Astrocyte (in vitro differentiated cells and primary cell): ENCODE results near the gene NEU1.

ENCODE experiments used
- EZH2 ChIP-seq: IDR thresholded peaks from 2 replicates; pipeline ENCODE4 v1.6.1; 2012; ENCODE audit warnings: mild to moderate bottlenecking, low read length, inconsistent platforms; ENCODE audit not compliant: insufficient read depth
- TF ChIP-seq, protein P1 (sequence below): IDR thresholded peaks from 2 replicates; pipeline ENCODE4 v1.5.1; 2011; ENCODE audit warnings: low read depth, mild to moderate bottlenecking, inconsistent platforms, low read length, moderate library complexity; ENCODE audit not compliant: insufficient read depth

DNA sequence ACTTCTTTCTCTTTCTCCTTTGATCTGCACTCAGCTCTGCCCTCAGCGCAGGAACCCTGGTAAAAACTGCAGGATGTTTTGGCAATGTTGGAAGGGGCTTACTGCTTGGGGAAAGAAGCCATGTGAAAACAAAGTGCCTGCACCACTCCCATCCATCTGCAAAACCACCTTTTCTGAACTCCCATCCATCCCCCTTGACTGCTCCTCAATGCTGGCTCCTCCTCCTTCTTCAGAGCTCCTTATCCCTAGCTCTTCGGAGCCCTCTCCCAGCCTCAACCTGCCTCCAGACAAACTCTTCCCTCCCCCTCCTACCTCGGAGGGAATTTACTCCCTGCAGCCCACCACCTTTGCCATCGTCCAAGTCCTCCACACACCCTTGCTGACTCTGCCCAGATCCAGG lies 43.5 kb upstream of the NEU1 start:
- TF ChIP-seq, protein P1, sequence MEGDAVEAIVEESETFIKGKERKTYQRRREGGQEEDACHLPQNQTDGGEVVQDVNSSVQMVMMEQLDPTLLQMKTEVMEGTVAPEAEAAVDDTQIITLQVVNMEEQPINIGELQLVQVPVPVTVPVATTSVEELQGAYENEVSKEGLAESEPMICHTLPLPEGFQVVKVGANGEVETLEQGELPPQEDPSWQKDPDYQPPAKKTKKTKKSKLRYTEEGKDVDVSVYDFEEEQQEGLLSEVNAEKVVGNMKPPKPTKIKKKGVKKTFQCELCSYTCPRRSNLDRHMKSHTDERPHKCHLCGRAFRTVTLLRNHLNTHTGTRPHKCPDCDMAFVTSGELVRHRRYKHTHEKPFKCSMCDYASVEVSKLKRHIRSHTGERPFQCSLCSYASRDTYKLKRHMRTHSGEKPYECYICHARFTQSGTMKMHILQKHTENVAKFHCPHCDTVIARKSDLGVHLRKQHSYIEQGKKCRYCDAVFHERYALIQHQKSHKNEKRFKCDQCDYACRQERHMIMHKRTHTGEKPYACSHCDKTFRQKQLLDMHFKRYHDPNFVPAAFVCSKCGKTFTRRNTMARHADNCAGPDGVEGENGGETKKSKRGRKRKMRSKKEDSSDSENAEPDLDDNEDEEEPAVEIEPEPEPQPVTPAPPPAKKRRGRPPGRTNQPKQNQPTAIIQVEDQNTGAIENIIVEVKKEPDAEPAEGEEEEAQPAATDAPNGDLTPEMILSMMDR: no peak
- TF ChIP-seq EZH2: no peak
